DOHH2 (cell line): ENCODE measurements around the gene GPC5.

Source experiments
- H3F3A ChIP-seq: fragments of 200-600 bp; sonication (generic), shearing (Covaris generic); 2 replicates; pipeline ENCODE4 v1.6.0; 2016; ENCODE audit warnings: antibody characterized with exemption, mild to moderate bottlenecking; ENCODE audit not compliant: control insufficient read depth, insufficient read depth
- H3K27ac ChIP-seq: fragments of 200-600 bp; sonication (generic); 2 replicates; pipeline ENCODE4 v1.5.1; 2014; ENCODE audit warnings: low read depth, mild to moderate bottlenecking, low read length, moderate library complexity
- H3K27me3 ChIP-seq: fragments of 200-600 bp; sonication (generic); 2 replicates; pipeline ENCODE4 v1.6.1; 2014; ENCODE audit warnings: mild to moderate bottlenecking, low read length, mixed read lengths; ENCODE audit not compliant: control insufficient read depth
- H3K36me3 ChIP-seq: fragments of 200-600 bp; sonication (generic); 2 replicates; pipeline ENCODE4 v1.6.1; 2014; ENCODE audit warnings: mild to moderate bottlenecking, low read length, moderate library complexity, mixed read lengths; ENCODE audit not compliant: control insufficient read depth
- H3K4me1 ChIP-seq: fragments of 200-600 bp; sonication (generic); 2 replicates; pipeline ENCODE4 v1.6.1; 2014; ENCODE audit warnings: mild to moderate bottlenecking, low read length, mixed read lengths; ENCODE audit not compliant: control insufficient read depth
- H3K4me2 ChIP-seq: fragments of 200-600 bp; sonication (generic); 2 replicates; pipeline ENCODE4 v1.6.0; 2014; ENCODE audit warnings: mild to moderate bottlenecking, low read length, moderate library complexity
- H3K4me3 ChIP-seq: fragments of 200-600 bp; sonication (generic); 2 replicates; pipeline ENCODE4 v1.5.1; 2014; ENCODE audit warnings: mild to moderate bottlenecking, low read length, mixed read lengths
- H3K79me2 ChIP-seq: fragments of 200-600 bp; sonication (generic); 2 replicates; pipeline ENCODE4 v1.6.1; 2014; ENCODE audit warnings: mild to moderate bottlenecking, low read length, mixed read lengths; ENCODE audit not compliant: control insufficient read depth
- H3K9me2 ChIP-seq: fragments of 200-600 bp; sonication (generic); replicated peaks from 2 replicates; pipeline ENCODE4 v1.6.1; 2014; ENCODE audit warnings: mild to moderate bottlenecking, low read length, mixed read lengths; ENCODE audit not compliant: control insufficient read depth
- H3K9me3 ChIP-seq: fragments of 200-600 bp; sonication (generic); 2 replicates; pipeline ENCODE4 v1.6.1; 2014; ENCODE audit warnings: antibody characterized with exemption, low read length, mixed read lengths; ENCODE audit not compliant: control insufficient read depth, insufficient read depth
- H4K20me1 ChIP-seq: fragments of 200-600 bp; sonication (generic); 2 replicates; pipeline ENCODE4 v1.6.0; 2014; ENCODE audit warnings: low read depth, mild to moderate bottlenecking, antibody characterized with exemption, low read length, moderate library complexity; ENCODE audit not compliant: control insufficient read depth, insufficient read depth
- CTCF ChIP-seq: fragments of 200-600 bp; sonication (generic); IDR thresholded peaks from one replicate; pipeline ENCODE4 v1.5.1; 2014; ENCODE audit warnings: antibody characterized with exemption, mild to moderate bottlenecking, low read depth, low read length; ENCODE audit not compliant: poor library complexity, severe bottlenecking
- EZH2phosphoT487 ChIP-seq: fragments of 200-600 bp; sonication (generic); IDR thresholded peaks from 2 replicates; pipeline ENCODE4 v1.6.1; 2017; ENCODE audit warnings: borderline replicate concordance, mild to moderate bottlenecking, antibody characterized with exemption, low read length, moderate library complexity, mixed read lengths

GPC5 gene

GRCh38 chr13:91572944-91573598 is 174.7 kb downstream of the GPC5 start:
- Histone ChIP-seq H4K20me1 (no peaks in the 10 kb centered on the region), H3F3A (no peaks in the 10 kb centered on the region), H3K27me3 (no peaks in the 10 kb centered on the region), H3K4me1 (no peaks in the 10 kb centered on the region), H3K79me2 (no peaks in the 10 kb centered on the region), H3K4me3 (no peak overlapping the region), H3K36me3 (no peaks in the 10 kb centered on the region), H3K27ac (no peak overlapping the region), H3K9me3 (no peaks in the 10 kb centered on the region), H3K4me2 (no peak overlapping the region), H3K9me2 (no peaks in the 10 kb centered on the region)
- TF ChIP-seq CTCF, result no peak
- no peak for TF ChIP-seq EZH2phosphoT487

GRCh38 chr13:91574766-91575165 is 176.3 kb downstream of the GPC5 start:
- no peaks in the 10 kb centered on the region for H4K20me1 ChIP-seq
- no peak overlapping the region for H3K27ac ChIP-seq
- no peaks in the 10 kb centered on the region for H3K4me1 ChIP-seq
- no peaks in the 10 kb centered on the region for H3K36me3 ChIP-seq
- H3K27me3 ChIP-seq, result no peaks in the 10 kb centered on the region
- H3K9me2 ChIP-seq, result no peaks in the 10 kb centered on the region
- no peaks in the 10 kb centered on the region for H3K79me2 ChIP-seq
- no peaks in the 10 kb centered on the region for H3K9me3 ChIP-seq
- no peak overlapping the region for H3K4me2 ChIP-seq
- no peak for TF ChIP-seq CTCF
- no peak for TF ChIP-seq EZH2phosphoT487
- H3F3A ChIP-seq, result no peaks in the 10 kb centered on the region
- no peak overlapping the region for H3K4me3 ChIP-seq

- Histone ChIP-seq H3F3A (no peaks in the 10 kb centered on the region), H3K27me3 (no peaks in the 10 kb centered on the region), H3K4me1 (no peaks in the 10 kb centered on the region), H3K79me2 (no peaks in the 10 kb centered on the region), H3K9me2 (no peaks in the 10 kb centered on the region), H3K27ac (no peak overlapping the region), H3K9me3 (no peaks in the 10 kb centered on the region), H3K36me3 (no peaks in the 10 kb centered on the region), H3K4me2 (no peak overlapping the region), H3K4me3 (no peak overlapping the region), H4K20me1 (no peaks in the 10 kb centered on the region)
- peak; percentile 25 for TF ChIP-seq CTCF
- TF ChIP-seq EZH2phosphoT487, result no peak
These were observed 178.2 kb downstream of the GPC5 start for GRCh38 chr13:91576590-91576989.
